GM12864 (cell line): ENCODE results near the gene ADAMTSL4.

ENCODE experiments used
- DNase-seq: peaks from one replicate; pipeline ENCODE4 v3.0.0-alpha.2; 2011; ENCODE audit warnings: low read depth
- H3K4me3 ChIP-seq: 2 replicates; pipeline ENCODE4 v1.5.1; 2011; ENCODE audit warnings: mild to moderate bottlenecking, low read depth, low read length, control low read depth
- CTCF ChIP-seq: IDR thresholded peaks from 2 replicates; pipeline ENCODE4 v1.5.1; 2011; ENCODE audit warnings: low read depth, mild to moderate bottlenecking, moderate library complexity, low read length, control low read depth, inconsistent platforms; ENCODE audit errors: missing control alignments

The ADAMTSL4 gene

GRCh38 chr1:150512846-150513245 lies 36.4 kb upstream of the ADAMTSL4 start:
- H3K4me3 ChIP-seq = no peak overlapping the region
- TF ChIP-seq CTCF = no peak
- DNase-seq = no peak

GRCh38 chr1:150513351-150513791 lies 35.8 kb upstream of the ADAMTSL4 start:
- no peak for TF ChIP-seq CTCF
- no peak overlapping the region for H3K4me3 ChIP-seq
- DNase-seq = no peak

- DNase-seq = no peak
- no peak overlapping the region for H3K4me3 ChIP-seq
- no peak for TF ChIP-seq CTCF
These were observed 34.9 kb upstream of the ADAMTSL4 start for GRCh38 chr1:150514260-150514659.

GRCh38 chr1:150514913-150515327 lies 34.3 kb upstream of the ADAMTSL4 start:
- DNase-seq = no peak
- H3K4me3 ChIP-seq = peak overlapping the region; percentile 70
- no peak for TF ChIP-seq CTCF

- H3K4me3 ChIP-seq = peak within 1 kb of the TSS; percentile 70
- TF ChIP-seq CTCF = peak; percentile 4
- DNase-seq = peak; percentile 82
These were observed 33.7 kb upstream of the ADAMTSL4 start, which contains the start of gene FALEC for GRCh38 chr1:150515328-150516049. TSS of gene FALEC (plus strand) at chr1:150515752.

GRCh38 chr1:150516050-150516591 lies 33.1 kb upstream of the ADAMTSL4 start:
- H3K4me3 ChIP-seq = peak overlapping the region; percentile 70
- DNase-seq = no peak
- no peak for TF ChIP-seq CTCF

- no peak for TF ChIP-seq CTCF
- no peak for DNase-seq
- peak overlapping the region; percentile 70; the same call in 1 of the 2 replicates for H3K4me3 ChIP-seq
These were observed 32.6 kb upstream of the ADAMTSL4 start for GRCh38 chr1:150516616-150517015.
